Measurements from ENCODE around the gene CADM2. TPM values are rescaled to one million over a fixed set of nuclear protein-coding genes. Genes with fewer than 3 reads are reported as not detected.

CADM2 gene
- total RNA-seq, 4 donors from 2014 or later = 0.13 to 4.3 (median 4.1) TPM

- Histone ChIP-seq H3K4me3 (replicated peaks in 1 of 3) (no peak overlapping the region), H3K9me3 (no peaks in the 10 kb centered on the region), H3K27ac (peak overlapping the region in 1 of 3 donors; percentile 6), H3K36me3 (no peaks in the 10 kb centered on the region), H3K4me1 (no peaks in the 10 kb centered on the region), H3K27me3 (no peaks in the 10 kb centered on the region)
- no peak for TF ChIP-seq POLR2A (IDR thresholded peaks at IDR 0.05)
- TF ChIP-seq, protein P1, sequence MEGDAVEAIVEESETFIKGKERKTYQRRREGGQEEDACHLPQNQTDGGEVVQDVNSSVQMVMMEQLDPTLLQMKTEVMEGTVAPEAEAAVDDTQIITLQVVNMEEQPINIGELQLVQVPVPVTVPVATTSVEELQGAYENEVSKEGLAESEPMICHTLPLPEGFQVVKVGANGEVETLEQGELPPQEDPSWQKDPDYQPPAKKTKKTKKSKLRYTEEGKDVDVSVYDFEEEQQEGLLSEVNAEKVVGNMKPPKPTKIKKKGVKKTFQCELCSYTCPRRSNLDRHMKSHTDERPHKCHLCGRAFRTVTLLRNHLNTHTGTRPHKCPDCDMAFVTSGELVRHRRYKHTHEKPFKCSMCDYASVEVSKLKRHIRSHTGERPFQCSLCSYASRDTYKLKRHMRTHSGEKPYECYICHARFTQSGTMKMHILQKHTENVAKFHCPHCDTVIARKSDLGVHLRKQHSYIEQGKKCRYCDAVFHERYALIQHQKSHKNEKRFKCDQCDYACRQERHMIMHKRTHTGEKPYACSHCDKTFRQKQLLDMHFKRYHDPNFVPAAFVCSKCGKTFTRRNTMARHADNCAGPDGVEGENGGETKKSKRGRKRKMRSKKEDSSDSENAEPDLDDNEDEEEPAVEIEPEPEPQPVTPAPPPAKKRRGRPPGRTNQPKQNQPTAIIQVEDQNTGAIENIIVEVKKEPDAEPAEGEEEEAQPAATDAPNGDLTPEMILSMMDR (IDR thresholded peaks at IDR 0.05) = no peak
- intact Hi-C loops (cut with DNase I) = no loop called here
- 85 to 92% methylated on average over 1 of the region's 1 CpG for WGBS, 2 donors
- DNase-seq = no peak
Measured at GRCh38 chr3:85005946-85006345, 47.2 kb downstream of the CADM2 start.

DNA sequence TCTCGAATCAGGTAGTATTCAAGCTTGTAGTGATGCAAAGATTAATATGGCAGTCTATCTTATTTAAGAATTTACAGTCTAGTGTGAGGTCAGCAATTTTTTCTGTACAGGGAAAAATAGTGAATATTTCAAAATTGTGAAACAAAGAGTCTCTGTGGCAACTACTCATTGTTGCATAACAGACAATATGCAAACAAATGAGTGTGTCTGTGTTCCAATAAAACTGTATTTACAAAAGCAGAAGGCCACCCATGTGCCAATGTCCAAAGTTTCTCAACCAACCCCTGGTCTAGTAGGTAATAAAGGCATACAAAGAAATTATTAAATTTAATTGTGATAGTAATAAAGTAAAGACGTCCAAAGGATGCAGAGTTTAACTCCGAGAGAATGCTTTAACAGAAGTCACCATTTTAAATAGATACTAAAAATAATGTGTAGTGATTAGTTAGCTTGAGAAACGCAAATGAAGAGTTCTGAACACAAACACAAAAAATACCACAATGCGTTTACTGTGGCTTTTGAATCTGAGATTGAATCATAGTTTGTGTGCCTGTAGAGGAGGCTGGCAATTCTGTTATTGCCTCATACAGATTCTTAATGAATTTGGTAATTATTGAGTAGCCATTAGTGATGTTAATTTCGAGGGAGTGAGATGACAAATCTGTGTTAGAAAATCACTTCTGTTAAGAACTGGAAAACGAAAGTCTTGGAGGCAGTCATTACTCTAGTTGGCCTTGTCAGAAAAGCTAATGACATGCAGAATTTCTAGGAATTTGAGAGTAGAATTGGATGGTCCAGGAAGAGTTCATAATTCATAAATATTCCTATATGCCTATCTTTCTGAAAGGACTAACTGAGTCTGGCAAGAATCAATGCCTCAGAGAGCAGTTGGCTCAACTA, 48.7 kb downstream of the CADM2 start:
- 83 to 86% methylated on average over 7 of the region's 7 CpGs for WGBS, 2 donors
- H3K4me3 ChIP-seq (replicated peaks in 1 of 3) = no peak overlapping the region
- no peaks in the 10 kb centered on the region for H3K27me3 ChIP-seq
- H3K9me3 ChIP-seq = no peaks in the 10 kb centered on the region
- no peak for DNase-seq
- intact Hi-C loops (cut with DNase I) = no loop called here
- no peaks in the 10 kb centered on the region for H3K36me3 ChIP-seq
- H3K27ac ChIP-seq = no peak overlapping the region
- no peak for TF ChIP-seq POLR2A (IDR thresholded peaks at IDR 0.05)
- TF ChIP-seq, protein P1 (IDR thresholded peaks at IDR 0.05) = no peak
- H3K4me1 ChIP-seq = no peaks in the 10 kb centered on the region

- 68 to 75% methylated on average over 5 of the region's 5 CpGs for WGBS, 2 donors
- Histone ChIP-seq H3K36me3 (no peaks in the 10 kb centered on the region), H3K27me3 (no peaks in the 10 kb centered on the region), H3K9me3 (no peaks in the 10 kb centered on the region), H3K4me1 (peaks cover 6 to 13% of the 10 kb centered on the region in 2 donors), H3K4me3 (replicated peaks in 1 of 3) (no peak overlapping the region), H3K27ac (no peak overlapping the region)
- intact Hi-C loops (cut with DNase I) = no loop called here
- no peak for DNase-seq
- TF ChIP-seq, protein P1 (IDR thresholded peaks at IDR 0.05) = no peak
Measured at GRCh38 chr3:85020828-85021227, 62.0 kb downstream of the CADM2 start.

- intact Hi-C loops (cut with DNase I) = no loop called here
- no peak for DNase-seq
- Histone ChIP-seq H3K27ac (no peak overlapping the region), H3K36me3 (no peaks in the 10 kb centered on the region), H3K27me3 (no peaks in the 10 kb centered on the region), H3K4me1 (peaks cover 5 to 6% of the 10 kb centered on the region in 2 donors), H3K9me3 (no peaks in the 10 kb centered on the region), H3K4me3 (replicated peaks in 1 of 3) (no peak overlapping the region)
- WGBS, 2 donors = 74 to 81% methylated on average over 7 of the region's 7 CpGs
- TF ChIP-seq, protein P1 (IDR thresholded peaks at IDR 0.05) = no peak
- TF ChIP-seq POLR2A (IDR thresholded peaks at IDR 0.05) = no peak
Measured at GRCh38 chr3:85030052-85030451, 71.3 kb downstream of the CADM2 start.

DNA sequence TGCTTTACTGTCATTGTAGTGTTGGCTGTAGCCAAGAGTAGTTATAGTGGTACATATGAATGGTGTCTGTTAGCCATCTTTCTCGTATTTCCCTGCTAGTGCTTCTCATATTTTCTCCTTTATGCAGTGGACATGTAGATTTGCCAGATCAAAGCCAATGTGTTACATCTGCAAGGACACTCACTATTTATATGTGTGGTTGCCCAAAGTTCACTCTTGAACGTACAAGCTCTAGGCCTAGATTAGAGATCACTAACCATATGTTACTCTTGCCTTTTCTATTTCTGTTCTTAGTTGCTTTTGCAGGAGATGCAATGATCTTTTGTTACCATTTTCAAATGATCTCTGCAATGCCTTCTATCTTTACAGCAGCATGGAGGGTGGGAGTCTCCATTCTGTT, 78.4 kb downstream of the CADM2 start:
- H3K4me1 ChIP-seq = no peaks in the 10 kb centered on the region
- intact Hi-C loops (cut with DNase I) = no loop called here
- H3K9me3 ChIP-seq = no peaks in the 10 kb centered on the region
- DNase-seq = no peak
- WGBS, 2 donors = 87 to 93% methylated on average over 2 of the region's 2 CpGs
- no peaks in the 10 kb centered on the region for H3K36me3 ChIP-seq
- no peak overlapping the region for H3K4me3 ChIP-seq (replicated peaks in 1 of 3)
- TF ChIP-seq, protein P1 (IDR thresholded peaks at IDR 0.05) = no peak
- no peak for TF ChIP-seq POLR2A (IDR thresholded peaks at IDR 0.05)
- no peaks in the 10 kb centered on the region for H3K27me3 ChIP-seq
- no peak overlapping the region for H3K27ac ChIP-seq

All from thyroid gland (tissue), 4 donors.